H9 (cell line): Measurements from ENCODE around the gene TDRKH. TPM values are rescaled to one million over a fixed set of nuclear protein-coding genes. Genes with fewer than 3 reads are reported as not detected.

Experiments
- DNase-seq: peaks from one replicate; pipeline ENCODE4 v3.0.0-alpha.2; 2017
- H2AFZ ChIP-seq: one replicate; pipeline ENCODE4 v1.6.1; 2013; ENCODE audit warnings: mild to moderate bottlenecking, low read length, control low read depth, moderate library complexity
- H2AK5ac ChIP-seq: 2 replicates; pipeline ENCODE4 v1.6.1; 2013; ENCODE audit warnings: low read length, control low read depth, mixed read lengths; ENCODE audit not compliant: insufficient read length
- H2BK120ac ChIP-seq: one replicate; pipeline ENCODE4 v1.6.1; 2013; ENCODE audit warnings: low read depth, mild to moderate bottlenecking, low read length, control low read depth, inconsistent platforms; ENCODE audit not compliant: poor library complexity, severe bottlenecking
- H2BK12ac ChIP-seq: 2 replicates; pipeline ENCODE4 v1.6.1; 2013; ENCODE audit warnings: low read length, control low read depth, mixed read lengths, low read depth; ENCODE audit not compliant: insufficient read length
- H2BK15ac ChIP-seq: 2 replicates; pipeline ENCODE4 v1.6.1; 2013; ENCODE audit warnings: low read depth, low read length, control low read depth
- H2BK20ac ChIP-seq: one replicate; pipeline ENCODE4 v1.6.1; 2013; ENCODE audit warnings: low read depth, mild to moderate bottlenecking, low read length, control low read depth, inconsistent platforms; ENCODE audit not compliant: poor library complexity, severe bottlenecking
- H2BK5ac ChIP-seq: 2 replicates; pipeline ENCODE4 v1.6.1; 2013; ENCODE audit warnings: low read length, control low read depth, mixed read lengths; ENCODE audit not compliant: insufficient read length
- H3K14ac ChIP-seq: 2 replicates; pipeline ENCODE4 v1.6.1; 2013; ENCODE audit warnings: low read length, control low read depth; ENCODE audit not compliant: insufficient read depth
- H3K18ac ChIP-seq: 2 replicates; pipeline ENCODE4 v1.6.1; 2013; ENCODE audit warnings: low read depth, mild to moderate bottlenecking, mixed read lengths, low read length, control low read depth; ENCODE audit not compliant: insufficient read length
- H3K23ac ChIP-seq: 2 replicates; pipeline ENCODE4 v1.6.1; 2013; ENCODE audit warnings: low read length, control low read depth, mixed read lengths, low read depth; ENCODE audit not compliant: insufficient read length
- H3K23me2 ChIP-seq: 2 replicates; pipeline ENCODE4 v1.6.1; 2013; ENCODE audit warnings: low read depth, mild to moderate bottlenecking, mixed read lengths, low read length, control low read depth; ENCODE audit not compliant: insufficient read length, poor library complexity, severe bottlenecking
- H3K27ac ChIP-seq: 2 replicates; pipeline ENCODE4 v1.5.1; 2013; ENCODE audit warnings: low read length, control low read depth, mixed read lengths, low read depth; ENCODE audit not compliant: insufficient read length
- H3K27me3 ChIP-seq: 2 replicates; pipeline ENCODE4 v1.6.1; 2013; ENCODE audit warnings: low read length, control low read depth, inconsistent platforms; ENCODE audit not compliant: insufficient read depth
- H3K4ac ChIP-seq: 2 replicates; pipeline ENCODE4 v1.6.1; 2013; ENCODE audit warnings: low read depth, mild to moderate bottlenecking, control low read depth, inconsistent platforms, low read length, moderate library complexity
- H3K4me1 ChIP-seq: 2 replicates; pipeline ENCODE4 v1.6.1; 2013; ENCODE audit warnings: low read length, control low read depth, inconsistent platforms; ENCODE audit not compliant: insufficient read depth
- H3K4me2 ChIP-seq: 2 replicates; pipeline ENCODE4 v1.6.1; 2013; ENCODE audit warnings: low read length, control low read depth, mixed read lengths; ENCODE audit not compliant: insufficient read length, insufficient read depth
- H3K56ac ChIP-seq: 2 replicates; pipeline ENCODE4 v1.6.1; 2013; ENCODE audit warnings: low read depth, mild to moderate bottlenecking, mixed read lengths, low read length, control low read depth; ENCODE audit not compliant: insufficient read length
- H3K79me1 ChIP-seq: 2 replicates; pipeline ENCODE4 v1.6.1; 2013; ENCODE audit warnings: low read depth, mild to moderate bottlenecking, moderate library complexity, low read length, control low read depth, inconsistent platforms; ENCODE audit not compliant: insufficient read depth, poor library complexity, severe bottlenecking
- H3K79me2 ChIP-seq: 2 replicates; pipeline ENCODE4 v1.6.1; 2013; ENCODE audit warnings: low read length, control low read depth, inconsistent platforms; ENCODE audit not compliant: insufficient read depth
- H3K9ac ChIP-seq: 2 replicates; pipeline ENCODE4 v1.6.1; 2013; ENCODE audit warnings: low read length, control low read depth, mixed read lengths; ENCODE audit not compliant: insufficient read length; ENCODE audit errors: extremely low read depth
- H3K9me3 ChIP-seq: one replicate; pipeline ENCODE4 v1.6.1; 2013; ENCODE audit warnings: low read depth, low read length, inconsistent platforms; ENCODE audit not compliant: control insufficient read depth
- H3T11ph ChIP-seq: one replicate; pipeline ENCODE4 v1.6.1; 2013; ENCODE audit warnings: mild to moderate bottlenecking, low read length, control low read depth, inconsistent platforms
- H4K20me1 ChIP-seq: one replicate; pipeline ENCODE4 v1.6.1; 2013; ENCODE audit not compliant: control insufficient read depth, insufficient read length, insufficient read depth
- H4K5ac ChIP-seq: 2 replicates; pipeline ENCODE4 v1.6.1; 2013; ENCODE audit warnings: low read depth, mild to moderate bottlenecking, mixed read lengths, low read length, control low read depth; ENCODE audit not compliant: insufficient read length
- H4K8ac ChIP-seq: replicated peaks from 2 replicates; pipeline ENCODE4 v1.6.1; 2013; ENCODE audit warnings: low read length, control low read depth, mixed read lengths, low read depth; ENCODE audit not compliant: insufficient read length
- H4K91ac ChIP-seq: 2 replicates; pipeline ENCODE4 v1.6.1; 2013; ENCODE audit warnings: low read depth, mild to moderate bottlenecking, moderate library complexity, mixed read lengths, low read length, control low read depth; ENCODE audit not compliant: insufficient read length
- H3K27ac Mint-ChIP-seq, 3 experiments: 2 replicates in 2 of 3; 3 replicates in 1 of 3; pipeline ENCODE4 v1.8.0; 2020 to 2021; ENCODE audit warnings: mixed read lengths in 3 of 3, mild to moderate bottlenecking in 1 of 3, moderate library complexity in 1 of 3
- H3K27me3 Mint-ChIP-seq: 2 replicates; pipeline ENCODE4 v1.8.0; 2021; ENCODE audit warnings: low read depth, mild to moderate bottlenecking, moderate library complexity, mixed read lengths
- H3K36me3 Mint-ChIP-seq, 3 experiments: 2 replicates in 2 of 3; 3 replicates in 1 of 3; pipeline ENCODE4 v1.8.0; 2020 to 2021; ENCODE audit warnings: low read depth in 3 of 3, mixed read lengths in 3 of 3; ENCODE audit not compliant: insufficient read depth in 1 of 3
- H3K4me1 Mint-ChIP-seq, 2 experiments: 2 replicates each; pipeline ENCODE4 v1.8.0; 2020; ENCODE audit warnings: mixed read lengths in 2 of 2
- H3K4me3 Mint-ChIP-seq, 2 experiments: 2 replicates in 1 of 2; 3 replicates in 1 of 2; pipeline ENCODE4 v1.8.0; 2020 to 2021; ENCODE audit warnings: mild to moderate bottlenecking in 2 of 2, mixed read lengths in 2 of 2, moderate library complexity in 1 of 2
- H3K9me3 Mint-ChIP-seq, 2 experiments: 2 replicates in 1 of 2; 3 replicates in 1 of 2; pipeline ENCODE4 v1.8.0; 2020; ENCODE audit warnings: mild to moderate bottlenecking in 2 of 2, mixed read lengths in 2 of 2, moderate library complexity in 1 of 2
- WGBS: extraction: QIAGEN DNeasy Blood & Tissue Kit; methylation state at CpG from one replicate; pipeline ENCODE4 v1.1.7; 2013; ENCODE audit warnings: missing lambda C conversion rate, low lambda C conversion rate, mixed read lengths; ENCODE audit not compliant: insufficient read length; ENCODE audit errors: extremely low coverage; 5-methylcytosine and 5-hydroxymethylcytosine counted together
- total RNA-seq: library from RNA; stranded (reverse); gene quantifications from 2 replicates; pipeline ENCODE4 v1.2.1, GENCODE V29; 2021
- TF ChIP-seq, protein P1 (sequence below): fragments of 200-600 bp; sonication (generic); conservative IDR thresholded peaks from 3 replicates; pipeline ENCODE4 v1.8.0; 2021; ENCODE audit warnings: antibody characterized with exemption, mild to moderate bottlenecking

TDRKH gene
- total RNA-seq, 1 experiment from 2014 or later: 24.0 TPM

GRCh38 chr1:151825204-151825603, 34.9 kb upstream of the TDRKH start:
- no peak overlapping the region for H3K27ac ChIP-seq
- no peaks in the 10 kb centered on the region for H3K9me3 ChIP-seq
- H2BK120ac ChIP-seq: no peak overlapping the region
- no peak overlapping the region for H2BK15ac ChIP-seq
- TF ChIP-seq, protein P1, sequence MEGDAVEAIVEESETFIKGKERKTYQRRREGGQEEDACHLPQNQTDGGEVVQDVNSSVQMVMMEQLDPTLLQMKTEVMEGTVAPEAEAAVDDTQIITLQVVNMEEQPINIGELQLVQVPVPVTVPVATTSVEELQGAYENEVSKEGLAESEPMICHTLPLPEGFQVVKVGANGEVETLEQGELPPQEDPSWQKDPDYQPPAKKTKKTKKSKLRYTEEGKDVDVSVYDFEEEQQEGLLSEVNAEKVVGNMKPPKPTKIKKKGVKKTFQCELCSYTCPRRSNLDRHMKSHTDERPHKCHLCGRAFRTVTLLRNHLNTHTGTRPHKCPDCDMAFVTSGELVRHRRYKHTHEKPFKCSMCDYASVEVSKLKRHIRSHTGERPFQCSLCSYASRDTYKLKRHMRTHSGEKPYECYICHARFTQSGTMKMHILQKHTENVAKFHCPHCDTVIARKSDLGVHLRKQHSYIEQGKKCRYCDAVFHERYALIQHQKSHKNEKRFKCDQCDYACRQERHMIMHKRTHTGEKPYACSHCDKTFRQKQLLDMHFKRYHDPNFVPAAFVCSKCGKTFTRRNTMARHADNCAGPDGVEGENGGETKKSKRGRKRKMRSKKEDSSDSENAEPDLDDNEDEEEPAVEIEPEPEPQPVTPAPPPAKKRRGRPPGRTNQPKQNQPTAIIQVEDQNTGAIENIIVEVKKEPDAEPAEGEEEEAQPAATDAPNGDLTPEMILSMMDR: no peak
- H3K79me1 ChIP-seq: no peaks in the 10 kb centered on the region
- no peak overlapping the region for H3K27ac Mint-ChIP-seq
- no peak overlapping the region for H2BK20ac ChIP-seq
- no peak overlapping the region for H3K9ac ChIP-seq
- no peak overlapping the region for H4K91ac ChIP-seq
- H4K5ac ChIP-seq: no peak overlapping the region
- no peaks in the 10 kb centered on the region for H3K23me2 ChIP-seq
- H3K4me2 ChIP-seq: no peak overlapping the region
- H3K27me3 ChIP-seq: no peaks in the 10 kb centered on the region
- H4K20me1 ChIP-seq: no peaks in the 10 kb centered on the region
- H3K4ac ChIP-seq: no peak overlapping the region
- no peak overlapping the region for H3K14ac ChIP-seq
- H3K56ac ChIP-seq: no peak overlapping the region
- WGBS: no CpG with 5 or more reads among the region's 9 CpGs
- H4K8ac ChIP-seq: no peak overlapping the region
- H2AFZ ChIP-seq: no peak overlapping the region
- H3K23ac ChIP-seq: no peak overlapping the region
- H3K9me3 Mint-ChIP-seq: no peaks in the 10 kb centered on the region
- no peak overlapping the region for H2BK12ac ChIP-seq
- peaks cover 41 to 45% of the 10 kb centered on the region in 2 experiments for H3K4me1 Mint-ChIP-seq
- peaks cover 2% of the 10 kb centered on the region for H3K27me3 Mint-ChIP-seq
- DNase-seq: no peak
- no peak overlapping the region for H3K18ac ChIP-seq
- H2AK5ac ChIP-seq: no peak overlapping the region
- H2BK5ac ChIP-seq: no peak overlapping the region
- no peak overlapping the region for H3T11ph ChIP-seq
- H3K4me3 Mint-ChIP-seq: no peak overlapping the region
- H3K4me1 ChIP-seq: peaks cover 14% of the 10 kb centered on the region; the same call in 1 of the 2 replicates
- no peaks in the 10 kb centered on the region for H3K79me2 ChIP-seq
- no peaks in the 10 kb centered on the region for H3K36me3 Mint-ChIP-seq
